ENCODE measurements around the gene PRKCD.
A peak's percentile ranks its signal among the peaks of the same experiment; 100 is the strongest.

PRKCD gene

DNA sequence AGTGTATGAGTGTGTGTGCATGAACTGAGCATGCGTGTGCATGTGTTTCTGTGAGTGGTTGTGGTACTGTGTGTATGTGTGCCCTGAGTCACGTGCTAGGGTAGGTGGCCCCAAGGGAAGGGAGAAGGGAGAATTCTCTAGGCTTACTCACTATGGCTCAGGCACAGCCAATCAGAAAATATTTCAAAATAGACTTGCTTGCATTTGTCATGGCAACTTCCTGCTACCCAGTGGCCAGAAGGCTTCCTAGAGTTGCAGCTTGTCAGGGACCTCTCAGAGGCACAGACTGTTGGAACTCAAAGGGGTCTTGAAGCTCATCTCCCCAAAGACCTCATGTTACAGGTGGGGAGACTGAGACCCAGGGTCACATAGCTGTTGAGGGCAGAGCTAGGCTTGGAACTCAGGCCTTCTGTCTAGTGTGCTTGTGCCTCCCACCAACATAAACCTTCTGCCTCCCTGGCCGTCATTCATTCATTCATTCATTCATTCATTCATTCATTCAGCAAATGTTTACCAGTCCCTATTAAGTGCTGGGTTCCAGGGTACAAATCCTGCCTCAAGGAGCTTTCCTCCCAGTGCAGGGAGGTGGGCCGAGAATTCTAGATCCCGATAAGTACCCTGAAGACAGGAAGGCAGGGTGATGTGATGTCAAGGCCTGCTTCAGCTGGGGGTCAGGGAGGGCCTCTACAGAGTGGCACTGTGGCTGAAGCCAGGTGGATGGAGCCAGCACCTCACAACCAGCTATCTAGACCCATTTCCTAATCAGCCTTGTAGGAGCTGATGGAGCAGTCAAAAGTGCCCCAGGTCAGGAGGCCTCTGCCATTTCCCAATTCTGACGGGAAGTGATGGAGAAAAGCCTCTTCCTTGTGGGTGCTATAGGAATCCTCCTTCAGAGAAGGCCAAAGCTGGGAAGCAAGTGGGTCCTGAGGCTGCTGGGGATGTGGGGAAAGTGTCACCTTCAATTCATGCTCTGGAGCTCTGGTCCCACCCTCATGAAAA lies 19.9 kb upstream of the PRKCD start:
- H4K91ac ChIP-seq (ENCODE audit: low read depth, low read length), result no peak overlapping the region
- peak; percentile 22 to 35 for DNase-seq

DNA sequence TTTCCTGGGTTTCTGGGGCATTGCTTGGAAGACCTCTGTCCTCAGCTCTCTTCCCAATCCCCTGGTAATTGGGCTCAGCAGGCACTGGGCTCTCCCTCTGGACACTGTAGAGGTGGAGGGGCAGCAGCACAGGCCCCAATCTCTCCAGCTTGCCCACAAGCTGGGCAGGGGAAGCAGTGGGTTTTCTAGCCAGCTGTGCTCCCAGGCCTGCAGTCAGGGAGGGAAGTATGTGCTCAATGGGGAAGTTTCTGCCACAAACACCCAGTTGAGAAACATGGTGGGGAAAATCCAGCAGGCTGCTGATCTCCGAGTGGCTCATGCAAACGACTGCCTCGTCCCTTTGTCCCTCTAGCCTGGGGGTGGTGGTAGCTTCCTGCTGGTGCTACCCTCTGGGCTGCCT lies 18.0 kb upstream of the PRKCD start:
- Histone ChIP-seq H4K12ac (ENCODE audit: low read depth, low read length) (no peak overlapping the region), H2AK5ac (ENCODE audit: low read length) (no peak overlapping the region), H3K9me3 (ENCODE audit: insufficient read depth, low read depth, low read length) (no peaks in the 10 kb centered on the region), H3K79me1 (ENCODE audit: low read length) (no peaks in the 10 kb centered on the region), H3K4me1 (ENCODE audit: control insufficient read depth in 1 of 2, insufficient read depth in 2 of 2, low read length in 2 of 2) (no peaks in the 10 kb centered on the region), H2BK12ac (ENCODE audit: low read length) (no peak overlapping the region), H3K4me3 (ENCODE audit: low read depth, low read length) (no peak overlapping the region), H4K8ac (ENCODE audit: low read depth, low read length) (no peak overlapping the region), H3K23ac (ENCODE audit: low read length) (no peak overlapping the region), H2AFZ (ENCODE audit: insufficient read depth, low read length, poor library complexity) (no peak overlapping the region), H3K27me3 (ENCODE audit: insufficient read depth, low read length) (no peaks in the 10 kb centered on the region), H3K4me2 (ENCODE audit: low read length) (no peak overlapping the region), H3K36me3 (ENCODE audit: control insufficient read depth in 1 of 2, insufficient read depth in 2 of 2, low read length in 2 of 2) (no peaks in the 10 kb centered on the region), H3K4ac (ENCODE audit: low read depth, low read length) (no peak overlapping the region), H2BK120ac (ENCODE audit: insufficient read depth, low read length, poor library complexity) (no peak overlapping the region), H2BK5ac (ENCODE audit: low read depth, low read length, poor library complexity) (no peak overlapping the region), H4K91ac (ENCODE audit: low read depth, low read length) (no peak overlapping the region), H3K79me2 (ENCODE audit: control insufficient read depth, insufficient read depth, low read length, poor library complexity) (no peaks in the 10 kb centered on the region), H3K27ac (ENCODE audit: low read depth, low read length) (no peak overlapping the region), H3K9ac (ENCODE audit: low read length) (no peak overlapping the region), H3K18ac (ENCODE audit: low read length) (no peak overlapping the region), H3K14ac (ENCODE audit: low read length) (no peak overlapping the region)
- whole genome bisulfite sequencing (ENCODE audit: extremely low coverage, insufficient coverage, insufficient read length), result no CpG with 5 or more reads among the region's 3 CpGs
- DNase-seq, result peak in 1 of 2 donors; percentile 35

More for the DNA sequence above, 19.9 kb upstream of the PRKCD start:
- peak overlapping the region; percentile 37 for H3K23ac ChIP-seq (ENCODE audit: low read length)
- H3K27ac ChIP-seq (ENCODE audit: low read depth, low read length), result no peak overlapping the region
- H3K4ac ChIP-seq (ENCODE audit: low read depth, low read length), result no peak overlapping the region
- no peaks in the 10 kb centered on the region for H3K27me3 ChIP-seq (ENCODE audit: insufficient read depth, low read length)
- no peak overlapping the region for H2BK12ac ChIP-seq (ENCODE audit: low read length)
- H3K18ac ChIP-seq (ENCODE audit: low read length), result no peak overlapping the region
- H2AK5ac ChIP-seq (ENCODE audit: low read length), result no peak overlapping the region
- H3K9me3 ChIP-seq (ENCODE audit: insufficient read depth, low read depth, low read length), result peaks cover 2% of the 10 kb centered on the region
- H3K79me1 ChIP-seq (ENCODE audit: low read length), result no peaks in the 10 kb centered on the region
- no peak overlapping the region for H3K4me2 ChIP-seq (ENCODE audit: low read length)
- H4K8ac ChIP-seq (ENCODE audit: low read depth, low read length), result no peak overlapping the region
- H3K4me1 ChIP-seq (ENCODE audit: control insufficient read depth in 1 of 2, insufficient read depth in 2 of 2, low read length in 2 of 2), result no peaks in the 10 kb centered on the region
- H3K79me2 ChIP-seq (ENCODE audit: control insufficient read depth, insufficient read depth, low read length, poor library complexity), result no peaks in the 10 kb centered on the region
- H3K4me3 ChIP-seq (ENCODE audit: low read depth, low read length), result peak overlapping the region; percentile 23
- WGBS (ENCODE audit: extremely low coverage, insufficient coverage, insufficient read length), result no CpG with 5 or more reads among the region's 6 CpGs
- no peak overlapping the region for H3K9ac ChIP-seq (ENCODE audit: low read length)
- H2AFZ ChIP-seq (ENCODE audit: insufficient read depth, low read length, poor library complexity), result no peak overlapping the region
- H3K36me3 ChIP-seq (ENCODE audit: control insufficient read depth in 1 of 2, insufficient read depth in 2 of 2, low read length in 2 of 2), result no peaks in the 10 kb centered on the region
- H2BK5ac ChIP-seq (ENCODE audit: low read depth, low read length, poor library complexity), result no peak overlapping the region
- no peak overlapping the region for H4K12ac ChIP-seq (ENCODE audit: low read depth, low read length)
- no peak overlapping the region for H2BK120ac ChIP-seq (ENCODE audit: insufficient read depth, low read length, poor library complexity)
- no peak overlapping the region for H3K14ac ChIP-seq (ENCODE audit: low read length)

DNA sequence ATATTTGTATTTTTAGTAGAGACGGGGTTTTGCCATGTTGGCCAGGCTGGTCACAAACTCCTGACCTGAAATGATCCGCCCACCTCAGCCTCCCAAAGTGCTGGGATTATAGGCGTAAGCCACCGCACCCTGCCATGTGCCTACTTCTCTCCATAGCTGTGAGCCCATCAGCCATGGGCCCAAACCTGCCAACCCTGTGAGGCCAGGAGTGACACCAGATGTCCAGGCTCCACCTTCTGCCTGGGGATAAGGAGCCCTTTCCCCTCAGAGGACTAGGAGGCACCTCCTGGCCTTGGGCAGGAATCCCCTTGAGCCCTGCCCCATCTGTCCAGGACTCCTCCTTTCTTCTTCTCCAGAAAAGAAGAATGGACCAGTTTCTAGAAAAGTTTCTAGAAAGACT lies 16.6 kb upstream of the PRKCD start:
- Histone ChIP-seq H2BK12ac (ENCODE audit: low read length) (no peak overlapping the region), H4K91ac (ENCODE audit: low read depth, low read length) (no peak overlapping the region), H3K27ac (ENCODE audit: low read depth, low read length) (no peak overlapping the region), H3K18ac (ENCODE audit: low read length) (no peak overlapping the region), H3K14ac (ENCODE audit: low read length) (no peak overlapping the region), H2BK120ac (ENCODE audit: insufficient read depth, low read length, poor library complexity) (no peak overlapping the region), H3K9me3 (ENCODE audit: insufficient read depth, low read depth, low read length) (no peaks in the 10 kb centered on the region), H3K4me2 (ENCODE audit: low read length) (no peak overlapping the region), H3K4me3 (ENCODE audit: low read depth, low read length) (no peak overlapping the region), H2AFZ (ENCODE audit: insufficient read depth, low read length, poor library complexity) (no peak overlapping the region), H3K79me1 (ENCODE audit: low read length) (no peaks in the 10 kb centered on the region), H3K23ac (ENCODE audit: low read length) (no peak overlapping the region), H3K4me1 (ENCODE audit: control insufficient read depth in 1 of 2, insufficient read depth in 2 of 2, low read length in 2 of 2) (no peaks in the 10 kb centered on the region), H3K9ac (ENCODE audit: low read length) (no peak overlapping the region), H3K79me2 (ENCODE audit: control insufficient read depth, insufficient read depth, low read length, poor library complexity) (no peaks in the 10 kb centered on the region), H3K36me3 (ENCODE audit: control insufficient read depth in 1 of 2, insufficient read depth in 2 of 2, low read length in 2 of 2) (no peaks in the 10 kb centered on the region), H2BK5ac (ENCODE audit: low read depth, low read length, poor library complexity) (no peak overlapping the region), H3K27me3 (ENCODE audit: insufficient read depth, low read length) (no peaks in the 10 kb centered on the region), H2AK5ac (ENCODE audit: low read length) (no peak overlapping the region), H4K12ac (ENCODE audit: low read depth, low read length) (no peak overlapping the region), H4K8ac (ENCODE audit: low read depth, low read length) (no peak overlapping the region), H3K4ac (ENCODE audit: low read depth, low read length) (no peak overlapping the region)
- WGBS (ENCODE audit: extremely low coverage, insufficient coverage, insufficient read length), result no CpG with 5 or more reads among the region's 4 CpGs
- DNase-seq, result no peak

DNA sequence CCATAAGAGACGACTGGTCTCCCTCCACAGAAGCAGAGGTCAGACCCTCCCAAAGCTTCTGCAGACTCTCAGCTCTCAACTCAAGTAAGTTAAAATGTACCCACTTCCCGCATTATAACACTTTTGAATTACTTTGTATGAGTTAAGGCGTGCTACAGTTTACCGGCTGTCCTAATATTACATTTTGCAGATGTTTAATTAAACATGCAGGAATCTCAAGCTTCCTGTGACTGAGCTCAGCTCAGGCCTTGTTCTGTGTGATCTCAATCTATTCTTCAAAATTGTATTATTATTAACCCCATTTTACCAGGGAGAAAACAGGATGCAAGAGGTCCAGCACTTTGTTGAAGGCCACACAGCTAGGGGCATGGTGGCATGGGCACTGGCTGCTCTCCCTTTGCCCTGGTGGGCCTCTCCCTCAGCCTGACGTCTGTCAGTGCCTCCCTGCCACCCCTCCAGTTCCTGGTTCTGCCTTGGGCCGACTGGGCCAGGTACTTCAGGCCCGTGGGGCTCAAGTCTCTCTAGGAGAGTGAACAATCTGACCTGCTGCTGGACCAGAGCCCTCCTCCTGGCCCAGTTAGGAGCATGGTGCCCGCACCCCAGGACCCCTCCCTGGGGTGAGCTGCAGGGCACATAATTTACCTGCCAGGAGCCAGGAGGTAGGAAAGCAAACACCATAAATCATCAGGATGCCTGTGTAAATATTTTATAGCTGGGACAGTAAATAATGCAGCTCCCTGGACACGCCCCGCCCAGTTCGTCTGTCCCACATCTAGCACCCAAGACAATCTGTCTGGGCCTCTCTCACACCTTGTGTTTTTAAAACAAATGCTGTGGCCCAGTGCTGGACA lies 15.9 kb upstream of the PRKCD start:
- Histone ChIP-seq H3K4me1 (ENCODE audit: control insufficient read depth in 1 of 2, insufficient read depth in 2 of 2, low read length in 2 of 2) (no peaks in the 10 kb centered on the region), H4K91ac (ENCODE audit: low read depth, low read length) (no peak overlapping the region), H3K14ac (ENCODE audit: low read length) (no peak overlapping the region), H3K36me3 (ENCODE audit: control insufficient read depth in 1 of 2, insufficient read depth in 2 of 2, low read length in 2 of 2) (no peaks in the 10 kb centered on the region), H3K4ac (ENCODE audit: low read depth, low read length) (no peak overlapping the region), H3K23ac (ENCODE audit: low read length) (no peak overlapping the region), H3K27me3 (ENCODE audit: insufficient read depth, low read length) (no peaks in the 10 kb centered on the region), H3K79me2 (ENCODE audit: control insufficient read depth, insufficient read depth, low read length, poor library complexity) (no peaks in the 10 kb centered on the region), H2BK12ac (ENCODE audit: low read length) (no peak overlapping the region), H4K8ac (ENCODE audit: low read depth, low read length) (no peak overlapping the region), H2AFZ (ENCODE audit: insufficient read depth, low read length, poor library complexity) (no peak overlapping the region), H3K9ac (ENCODE audit: low read length) (no peak overlapping the region), H3K4me2 (ENCODE audit: low read length) (no peak overlapping the region), H2BK5ac (ENCODE audit: low read depth, low read length, poor library complexity) (no peak overlapping the region), H3K4me3 (ENCODE audit: low read depth, low read length) (no peak overlapping the region), H2AK5ac (ENCODE audit: low read length) (no peak overlapping the region), H3K79me1 (ENCODE audit: low read length) (no peaks in the 10 kb centered on the region), H3K27ac (ENCODE audit: low read depth, low read length) (no peak overlapping the region), H3K9me3 (ENCODE audit: insufficient read depth, low read depth, low read length) (peaks cover 1% of the 10 kb centered on the region), H2BK120ac (ENCODE audit: insufficient read depth, low read length, poor library complexity) (no peak overlapping the region), H3K18ac (ENCODE audit: low read length) (no peak overlapping the region), H4K12ac (ENCODE audit: low read depth, low read length) (no peak overlapping the region)
- no CpG with 5 or more reads among the region's 11 CpGs for WGBS (ENCODE audit: extremely low coverage, insufficient coverage, insufficient read length)
- DNase-seq, result no peak

Data from trophoblast cell (in vitro differentiated cells and primary cell).